Measurements from ENCODE around the gene ZFPM1.
"Not testable (repeated sequence)": the region's sequence is repeated elsewhere in the genome, so short reads cannot be mapped to it uniquely, and the experiment has no call there.

ZFPM1 gene

GRCh38 chr16:88511906-88512305 lies 58.8 kb downstream of the ZFPM1 start:
- DNase-seq (ENCODE audit: low read depth in 3 of 3), result no peak

DNA sequence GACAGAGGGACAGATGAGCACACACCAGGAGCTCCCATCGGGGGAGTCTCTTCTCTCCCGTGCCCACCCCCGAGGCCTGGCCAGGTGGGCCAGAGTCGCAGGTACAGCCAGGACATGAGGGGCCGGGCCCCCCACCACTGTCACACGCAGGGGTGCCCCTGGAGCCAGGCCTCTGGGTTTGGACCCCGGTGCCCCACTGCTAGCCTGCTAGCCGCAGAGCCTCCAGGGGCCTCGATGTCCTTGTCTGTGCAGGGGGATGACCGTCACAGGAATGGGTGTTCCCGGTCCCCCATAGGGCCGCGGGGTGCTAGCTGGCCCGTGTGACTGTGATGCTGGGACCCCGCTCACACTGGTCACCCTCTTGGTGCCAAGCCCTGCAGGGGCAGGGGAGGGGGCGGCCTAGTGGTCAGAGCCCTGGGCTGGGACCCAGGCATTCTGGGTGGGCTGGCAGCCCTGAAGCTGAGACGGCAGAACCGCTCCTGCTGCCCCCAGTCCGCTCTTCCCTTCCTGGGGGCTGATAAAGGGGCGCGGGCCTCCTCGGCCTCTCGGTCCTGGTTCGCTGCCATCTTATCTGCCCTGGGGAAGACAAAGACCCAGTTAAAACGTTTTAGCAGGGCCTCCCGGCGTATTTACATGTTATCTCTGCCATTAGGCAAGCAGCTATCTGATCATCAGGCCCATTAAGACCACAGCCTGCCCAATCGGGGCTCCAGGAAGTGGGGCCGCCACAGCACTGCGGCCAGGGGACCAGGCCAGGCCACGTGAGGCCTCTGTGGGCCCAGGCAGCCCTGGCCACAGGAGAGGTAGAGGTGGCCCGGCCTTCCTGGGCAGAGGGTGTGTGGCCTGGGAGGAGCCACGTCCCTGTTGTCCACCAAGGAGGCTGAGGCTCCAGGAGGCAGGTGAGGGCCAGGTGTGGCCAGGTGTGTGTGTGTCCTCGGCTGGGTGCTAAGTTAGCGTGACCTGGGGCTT lies 59.9 kb downstream of the ZFPM1 start:
- no peak for DNase-seq (ENCODE audit: low read depth in 3 of 3)

DNA sequence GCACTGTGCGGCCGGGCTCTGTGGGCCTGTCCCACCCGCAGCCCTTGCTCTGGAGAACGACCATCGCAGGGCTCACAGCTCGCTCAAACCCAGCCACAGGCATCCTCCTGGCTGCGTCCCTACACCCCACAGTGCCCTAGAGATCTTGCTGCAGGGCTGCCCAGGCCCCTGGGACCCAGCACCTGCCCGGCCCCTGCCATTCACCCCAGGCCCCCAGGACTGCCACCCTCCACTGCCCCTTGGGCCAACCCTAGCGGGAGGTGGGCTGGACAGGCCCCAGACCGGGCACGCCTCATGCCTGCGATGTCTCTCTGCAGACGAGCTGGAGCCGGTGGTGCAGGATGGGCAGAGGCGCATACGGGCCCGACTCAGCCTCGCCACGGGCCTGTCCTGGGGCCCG lies 61.0 kb downstream of the ZFPM1 start:
- DNase-seq (ENCODE audit: low read depth in 3 of 3), result no peak

- no peak for DNase-seq (ENCODE audit: low read depth in 3 of 3)
Observed at GRCh38 chr16:88514526-88515232, 61.6 kb downstream of the ZFPM1 start.

DNA sequence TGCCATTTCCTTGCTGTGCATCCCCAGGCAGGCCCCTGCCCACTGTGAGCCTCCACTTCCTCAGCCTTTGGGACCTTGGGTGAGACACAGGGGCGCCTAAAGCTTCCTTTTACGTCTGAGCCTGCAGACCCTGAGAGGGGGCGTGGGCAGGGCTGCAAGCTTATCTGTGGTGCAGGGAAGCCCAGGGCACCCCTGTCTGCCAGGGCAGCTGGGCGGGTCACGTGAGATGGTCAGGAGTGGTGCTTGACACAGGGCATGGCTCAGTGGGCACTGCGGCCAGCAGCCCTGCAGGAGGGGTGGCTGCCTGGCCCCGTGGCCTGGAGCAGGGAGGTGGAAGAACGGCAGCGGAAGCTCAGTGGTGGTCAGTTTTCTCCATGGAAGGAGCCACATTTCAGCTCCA lies 62.3 kb downstream of the ZFPM1 start:
- no peak for DNase-seq (ENCODE audit: low read depth in 3 of 3)

GRCh38 chr16:88515925-88516594 lies 63.0 kb downstream of the ZFPM1 start:
- no peak for DNase-seq (ENCODE audit: low read depth in 3 of 3)

- DNase-seq (ENCODE audit: low read depth in 3 of 3), result no peak
Observed at GRCh38 chr16:88516601-88517061, 63.6 kb downstream of the ZFPM1 start.

DNA sequence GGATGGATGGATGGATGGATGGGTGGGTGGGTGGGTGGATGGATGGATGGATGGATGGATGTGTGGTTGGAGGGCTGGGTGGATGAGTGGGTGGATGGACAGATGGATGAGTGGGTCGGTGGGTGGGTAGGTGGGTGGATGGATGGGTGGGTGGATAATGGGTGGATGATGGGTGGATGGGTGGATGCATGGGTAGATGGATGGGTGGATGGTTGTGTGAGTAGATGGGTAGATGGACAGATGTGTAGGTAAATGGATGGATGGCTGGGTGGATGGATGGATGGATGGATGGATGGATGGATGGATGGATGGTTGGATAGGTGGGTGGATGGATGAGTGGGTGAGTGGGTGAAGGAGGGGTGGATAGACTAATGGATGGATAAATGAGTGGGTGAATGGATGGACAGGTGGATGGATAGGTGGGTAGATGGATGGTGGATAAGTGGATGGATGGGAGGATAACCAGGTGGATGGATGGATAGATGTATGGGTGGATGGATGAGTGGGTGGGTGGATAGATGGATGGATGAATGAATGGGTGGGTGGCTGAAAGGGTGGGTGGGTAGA lies 64.2 kb downstream of the ZFPM1 start:
- not testable (repeated sequence) for DNase-seq (ENCODE audit: low read depth in 3 of 3)

GRCh38 chr16:88518411-88519111 lies 65.5 kb downstream of the ZFPM1 start:
- DNase-seq (ENCODE audit: low read depth in 3 of 3), result not testable (repeated sequence)

GRCh38 chr16:88519240-88519639 lies 66.2 kb downstream of the ZFPM1 start:
- no peak for DNase-seq (ENCODE audit: low read depth in 3 of 3)

DNA sequence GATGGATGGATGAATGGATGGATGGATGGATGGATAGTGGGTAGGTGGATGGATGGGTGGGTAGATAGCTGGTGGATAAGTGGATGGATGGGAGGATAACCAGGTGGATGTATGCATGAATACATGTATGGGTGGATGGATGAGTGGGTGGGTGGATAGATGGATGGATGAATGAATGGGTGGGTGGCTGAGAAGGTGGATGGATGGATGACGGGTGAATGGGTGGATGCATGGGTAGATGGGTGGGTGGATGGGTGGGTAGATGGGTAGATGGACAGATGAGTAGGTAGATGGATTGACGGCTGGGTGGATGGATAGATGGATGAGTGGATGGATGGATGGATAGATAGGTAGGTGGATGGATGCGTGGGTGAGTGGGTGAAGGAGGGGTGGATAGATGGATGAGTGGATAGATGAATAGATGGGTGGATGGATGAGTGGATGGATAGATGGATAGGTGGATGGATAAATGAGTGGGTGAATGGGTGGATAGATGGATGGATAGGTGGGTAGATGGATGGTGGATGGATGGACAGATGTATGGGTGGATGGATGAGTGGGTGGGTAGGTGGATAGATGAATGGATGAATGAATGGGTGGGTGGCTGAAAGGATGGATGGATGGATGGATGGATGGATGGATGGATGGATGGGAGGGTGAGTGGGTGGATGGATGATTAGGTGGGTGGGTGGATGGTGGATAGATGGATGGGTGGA lies 67.0 kb downstream of the ZFPM1 start:
- no peak for DNase-seq (ENCODE audit: low read depth in 3 of 3)

- no peak for DNase-seq (ENCODE audit: low read depth in 3 of 3)
Observed at GRCh38 chr16:88521674-88522073, 68.6 kb downstream of the ZFPM1 start.

GRCh38 chr16:88522276-88522949 lies 69.3 kb downstream of the ZFPM1 start:
- no peak for DNase-seq (ENCODE audit: low read depth in 3 of 3)

GRCh38 chr16:88523309-88524161 lies 70.5 kb downstream of the ZFPM1 start:
- no peak for DNase-seq (ENCODE audit: low read depth in 3 of 3)

DNA sequence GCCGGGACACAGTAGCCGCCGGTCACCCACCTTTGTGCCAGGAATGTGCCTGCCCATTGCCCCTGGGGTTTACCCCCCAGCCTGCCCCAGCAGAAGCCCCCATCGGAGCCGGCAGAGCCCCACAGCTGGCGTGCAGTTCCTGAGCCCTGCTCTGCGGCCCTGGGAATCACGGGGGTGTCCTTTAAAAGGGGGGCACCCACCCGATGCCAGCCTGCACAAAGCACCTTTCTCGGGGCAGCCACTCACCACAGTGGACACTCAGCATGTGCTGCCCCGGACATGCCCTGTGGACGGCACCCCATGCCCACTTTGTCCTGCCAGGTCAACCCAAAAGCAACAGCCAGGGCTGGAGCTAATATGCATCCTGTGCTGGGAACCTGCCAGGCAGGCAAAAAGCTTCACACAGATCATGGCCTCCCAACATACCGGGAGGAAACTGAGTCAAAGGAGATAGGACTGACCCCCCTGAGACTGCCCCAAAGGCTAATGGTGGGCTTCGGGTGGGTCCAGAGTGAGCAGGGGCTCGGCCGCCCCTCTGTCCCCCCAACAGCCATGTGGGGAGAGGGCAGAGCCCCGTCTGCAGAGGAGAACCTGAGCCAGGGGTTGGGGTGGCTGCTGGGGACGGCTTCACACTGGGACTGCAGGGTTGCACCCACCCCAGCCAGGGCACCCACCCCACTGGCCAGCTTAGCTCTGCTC lies 71.3 kb downstream of the ZFPM1 start:
- no peak for DNase-seq (ENCODE audit: low read depth in 3 of 3)

- no peak for DNase-seq (ENCODE audit: low read depth in 3 of 3)
Observed at GRCh38 chr16:88524973-88525662, 72.0 kb downstream of the ZFPM1 start.

DNA sequence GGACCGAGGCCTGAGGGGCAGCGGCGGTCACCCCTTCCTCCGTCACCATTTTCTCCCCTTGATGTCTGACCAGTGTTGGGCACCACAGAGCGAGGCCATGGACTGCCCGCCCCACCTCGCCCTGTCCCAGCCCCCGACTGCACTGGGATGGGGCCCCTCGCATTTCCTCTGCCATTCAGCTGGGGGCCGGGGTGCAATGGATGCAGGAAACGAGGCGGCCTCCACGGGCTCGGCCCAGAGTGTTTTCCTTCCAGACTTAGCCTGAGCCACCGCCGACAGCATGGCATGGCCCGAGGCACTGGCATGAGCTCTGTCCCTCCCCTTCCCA lies 72.5 kb downstream of the ZFPM1 start:
- no peak for DNase-seq (ENCODE audit: low read depth in 3 of 3)

All from stimulated activated CD4-positive, alpha-beta T cell treated with anti-CD3 and anti-CD28 coated beads, TNF-alpha, amount 100 ng/mL, for 24 hours (primary cell).